Ovary (tissue), 3 donors: ENCODE data around the gene CLIC1.
A peak's percentile ranks its signal among the peaks of the same experiment; 100 is the strongest.

Experiments used
- CTCF ChIP-seq, 3 donors: fragments of 450-650 bp in 2 of 3; fragments of 200-600 bp in 1 of 3; IDR thresholded peaks; one replicate each; pipeline versions ENCODE4 v1.5.1 to v1.8.0; 2016 to 2022; ENCODE audit warnings: antibody characterized with exemption in 3 of 3, mild to moderate bottlenecking in 1 of 3
- POLR2A ChIP-seq: fragments of 450-650 bp; IDR thresholded peaks from one replicate; pipeline ENCODE4 v1.6.1; 2017; ENCODE audit warnings: antibody characterized with exemption, mild to moderate bottlenecking, moderate library complexity
- donor health status: DM: no; HTN: no; CAD: no.

DNA sequence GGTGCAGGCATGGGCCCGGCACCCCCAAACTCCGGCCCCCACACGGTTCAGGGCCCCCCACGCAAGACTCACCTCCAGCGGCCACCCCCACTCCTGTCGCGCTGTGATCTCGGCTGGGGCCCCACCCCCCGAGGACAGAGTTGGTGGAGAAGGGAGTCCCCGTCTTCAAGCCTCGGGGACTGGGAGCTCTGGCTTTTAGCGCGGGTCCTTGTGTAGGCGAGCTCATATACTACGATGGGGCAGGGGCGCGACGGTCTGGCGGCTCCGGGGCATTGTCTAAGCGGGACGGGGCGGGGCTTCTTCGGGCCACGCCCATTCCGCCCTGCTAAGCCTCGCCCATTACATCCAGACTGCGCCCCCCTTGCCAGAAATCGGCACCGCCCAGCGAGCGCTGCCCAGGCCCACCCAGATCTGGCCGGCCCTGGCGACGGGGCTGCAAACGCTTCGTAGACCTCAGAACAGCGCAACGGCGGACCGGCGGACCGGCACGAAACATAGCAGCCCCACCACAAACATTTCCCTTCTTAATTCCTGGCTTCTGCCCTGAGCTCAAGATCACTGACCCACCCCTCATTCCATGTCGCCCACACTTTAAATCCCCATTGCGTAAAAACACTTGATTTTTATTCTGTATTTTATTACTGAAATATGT, 6.2 kb downstream of the CLIC1 start:
- TF ChIP-seq CTCF (IDR thresholded peaks at IDR 0.05) (no peak), POLR2A (peak; percentile 83)
